ENCODE results near the gene KIRREL1.

Gene KIRREL1

GRCh38 chr1:158002022-158002630 is 8.7 kb downstream of the KIRREL1 start:
- Histone ChIP-seq H3K36me3 (ENCODE audit: insufficient read depth, low read length) (no peaks in the 10 kb centered on the region), H3K4me1 (ENCODE audit: insufficient read depth, low read length) (peaks cover 26% of the 10 kb centered on the region), H3K9me3 (ENCODE audit: low read length) (no peaks in the 10 kb centered on the region), H3K27me3 (ENCODE audit: insufficient read depth, low read length) (no peaks in the 10 kb centered on the region), H3K4me3 (ENCODE audit: low read length) (no peak overlapping the region), H2AFZ (ENCODE audit: low read depth, low read length) (no peak overlapping the region)

GRCh38 chr1:158002631-158003405 is 9.4 kb downstream of the KIRREL1 start:
- Histone ChIP-seq H3K4me1 (ENCODE audit: insufficient read depth, low read length) (peaks cover 31% of the 10 kb centered on the region), H3K9me3 (ENCODE audit: low read length) (no peaks in the 10 kb centered on the region), H3K4me3 (ENCODE audit: low read length) (no peak overlapping the region), H3K27me3 (ENCODE audit: insufficient read depth, low read length) (no peaks in the 10 kb centered on the region), H3K36me3 (ENCODE audit: insufficient read depth, low read length) (no peaks in the 10 kb centered on the region), H2AFZ (ENCODE audit: low read depth, low read length) (no peak overlapping the region)

- no peak overlapping the region for H3K4me3 ChIP-seq (ENCODE audit: low read length)
- no peaks in the 10 kb centered on the region for H3K27me3 ChIP-seq (ENCODE audit: insufficient read depth, low read length)
- H3K9me3 ChIP-seq (ENCODE audit: low read length), result no peaks in the 10 kb centered on the region
- no peaks in the 10 kb centered on the region for H3K36me3 ChIP-seq (ENCODE audit: insufficient read depth, low read length)
- peaks cover 37% of the 10 kb centered on the region for H3K4me1 ChIP-seq (ENCODE audit: insufficient read depth, low read length)
- H2AFZ ChIP-seq (ENCODE audit: low read depth, low read length), result no peak overlapping the region
Measured at GRCh38 chr1:158003406-158003800, 10.0 kb downstream of the KIRREL1 start.

GRCh38 chr1:158005224-158005623 is 11.8 kb downstream of the KIRREL1 start:
- H3K27me3 ChIP-seq (ENCODE audit: insufficient read depth, low read length), result no peaks in the 10 kb centered on the region
- H2AFZ ChIP-seq (ENCODE audit: low read depth, low read length), result no peak overlapping the region
- no peaks in the 10 kb centered on the region for H3K9me3 ChIP-seq (ENCODE audit: low read length)
- no peak overlapping the region for H3K4me3 ChIP-seq (ENCODE audit: low read length)
- no peaks in the 10 kb centered on the region for H3K36me3 ChIP-seq (ENCODE audit: insufficient read depth, low read length)
- H3K4me1 ChIP-seq (ENCODE audit: insufficient read depth, low read length), result peaks cover 55% of the 10 kb centered on the region

- no peaks in the 10 kb centered on the region for H3K9me3 ChIP-seq (ENCODE audit: low read length)
- no peaks in the 10 kb centered on the region for H3K36me3 ChIP-seq (ENCODE audit: insufficient read depth, low read length)
- H3K4me1 ChIP-seq (ENCODE audit: insufficient read depth, low read length), result peaks cover 65% of the 10 kb centered on the region
- H2AFZ ChIP-seq (ENCODE audit: low read depth, low read length), result no peak overlapping the region
- no peaks in the 10 kb centered on the region for H3K27me3 ChIP-seq (ENCODE audit: insufficient read depth, low read length)
- H3K4me3 ChIP-seq (ENCODE audit: low read length), result no peak overlapping the region
Measured at GRCh38 chr1:158007180-158007579, 13.7 kb downstream of the KIRREL1 start.

- Histone ChIP-seq H3K36me3 (ENCODE audit: insufficient read depth, low read length) (no peaks in the 10 kb centered on the region), H3K4me1 (ENCODE audit: insufficient read depth, low read length) (peaks cover 58% of the 10 kb centered on the region), H2AFZ (ENCODE audit: low read depth, low read length) (no peak overlapping the region), H3K9me3 (ENCODE audit: low read length) (no peaks in the 10 kb centered on the region), H3K27me3 (ENCODE audit: insufficient read depth, low read length) (no peaks in the 10 kb centered on the region), H3K4me3 (ENCODE audit: low read length) (no peak overlapping the region)
Measured at GRCh38 chr1:158007667-158008386, 14.4 kb downstream of the KIRREL1 start.

GRCh38 chr1:158008630-158009029 is 15.2 kb downstream of the KIRREL1 start:
- Histone ChIP-seq H3K4me3 (ENCODE audit: low read length) (no peak overlapping the region), H2AFZ (ENCODE audit: low read depth, low read length) (no peak overlapping the region), H3K9me3 (ENCODE audit: low read length) (no peaks in the 10 kb centered on the region), H3K36me3 (ENCODE audit: insufficient read depth, low read length) (no peaks in the 10 kb centered on the region), H3K4me1 (ENCODE audit: insufficient read depth, low read length) (peaks cover 58% of the 10 kb centered on the region), H3K27me3 (ENCODE audit: insufficient read depth, low read length) (no peaks in the 10 kb centered on the region)

- Histone ChIP-seq H2AFZ (ENCODE audit: low read depth, low read length) (no peak overlapping the region), H3K4me3 (ENCODE audit: low read length) (no peak overlapping the region), H3K27me3 (ENCODE audit: insufficient read depth, low read length) (no peaks in the 10 kb centered on the region), H3K4me1 (ENCODE audit: insufficient read depth, low read length) (peaks cover 76% of the 10 kb centered on the region), H3K9me3 (ENCODE audit: low read length) (no peaks in the 10 kb centered on the region), H3K36me3 (ENCODE audit: insufficient read depth, low read length) (no peaks in the 10 kb centered on the region)
Measured at GRCh38 chr1:158011714-158012113, 18.3 kb downstream of the KIRREL1 start.

GRCh38 chr1:158013840-158014730 is 20.6 kb downstream of the KIRREL1 start:
- Histone ChIP-seq H3K9me3 (ENCODE audit: low read length) (no peaks in the 10 kb centered on the region), H3K4me1 (ENCODE audit: insufficient read depth, low read length) (peaks cover 73% of the 10 kb centered on the region), H3K4me3 (ENCODE audit: low read length) (peak overlapping the region; percentile 12), H3K27me3 (ENCODE audit: insufficient read depth, low read length) (no peaks in the 10 kb centered on the region), H2AFZ (ENCODE audit: low read depth, low read length) (no peak overlapping the region), H3K36me3 (ENCODE audit: insufficient read depth, low read length) (no peaks in the 10 kb centered on the region)

GRCh38 chr1:158014731-158015320 is 21.4 kb downstream of the KIRREL1 start:
- H3K4me1 ChIP-seq (ENCODE audit: insufficient read depth, low read length), result peaks cover 73% of the 10 kb centered on the region
- H3K36me3 ChIP-seq (ENCODE audit: insufficient read depth, low read length), result no peaks in the 10 kb centered on the region
- H3K9me3 ChIP-seq (ENCODE audit: low read length), result no peaks in the 10 kb centered on the region
- H2AFZ ChIP-seq (ENCODE audit: low read depth, low read length), result no peak overlapping the region
- H3K27me3 ChIP-seq (ENCODE audit: insufficient read depth, low read length), result no peaks in the 10 kb centered on the region
- H3K4me3 ChIP-seq (ENCODE audit: low read length), result no peak overlapping the region

GRCh38 chr1:158016651-158017335 is 23.3 kb downstream of the KIRREL1 start:
- Histone ChIP-seq H3K36me3 (ENCODE audit: insufficient read depth, low read length) (no peaks in the 10 kb centered on the region), H3K4me3 (ENCODE audit: low read length) (no peak overlapping the region), H3K4me1 (ENCODE audit: insufficient read depth, low read length) (peaks cover 57% of the 10 kb centered on the region), H2AFZ (ENCODE audit: low read depth, low read length) (no peak overlapping the region), H3K27me3 (ENCODE audit: insufficient read depth, low read length) (no peaks in the 10 kb centered on the region), H3K9me3 (ENCODE audit: low read length) (no peaks in the 10 kb centered on the region)
